Hematopoietic multipotent progenitor cell treated with erythropoietin and hydrocortisone succinate and interleukin-3 and kit ligand, for 4 days (in vitro differentiated cells): ENCODE results near the gene SBF2.
"Not testable (repeated sequence)": the region's sequence is repeated elsewhere in the genome, so short reads cannot be mapped to it uniquely, and the experiment has no call there.

Experiments used
- DNase-seq: peaks from one replicate; pipeline ENCODE4 v3.0.0-alpha.2; 2015

Gene SBF2

GRCh38 chr11:10048350-10048749 lies 245.7 kb downstream of the SBF2 start:
- DNase-seq = no peak

GRCh38 chr11:10044618-10045017 lies 249.4 kb downstream of the SBF2 start:
- peak; percentile 48 for DNase-seq

GRCh38 chr11:10042699-10043098 lies 251.3 kb downstream of the SBF2 start:
- peak; percentile 67 for DNase-seq

GRCh38 chr11:10041748-10042446 lies 252.1 kb downstream of the SBF2 start:
- DNase-seq = peak; percentile 73

- DNase-seq = no peak
Observed at GRCh38 chr11:10041332-10041731, 252.7 kb downstream of the SBF2 start.

GRCh38 chr11:10038521-10039302 lies 255.3 kb downstream of the SBF2 start:
- no peak for DNase-seq

GRCh38 chr11:10035932-10036331 lies 258.1 kb downstream of the SBF2 start:
- DNase-seq = not testable (repeated sequence)

GRCh38 chr11:10032935-10033334 lies 261.1 kb downstream of the SBF2 start:
- no peak for DNase-seq

- no peak for DNase-seq
Observed at GRCh38 chr11:10030122-10030490, 263.9 kb downstream of the SBF2 start.

GRCh38 chr11:10029386-10030121 lies 264.5 kb downstream of the SBF2 start:
- DNase-seq = no peak

GRCh38 chr11:10026514-10026913 lies 267.5 kb downstream of the SBF2 start:
- no peak for DNase-seq

- DNase-seq = no peak
Observed at GRCh38 chr11:10023212-10023611, 270.8 kb downstream of the SBF2 start.

- DNase-seq = no peak
Observed at GRCh38 chr11:10022764-10023163, 271.3 kb downstream of the SBF2 start.

- peak; percentile 73 for DNase-seq
Observed at GRCh38 chr11:10021563-10021962, 272.5 kb downstream of the SBF2 start.

GRCh38 chr11:10019906-10020682 lies 273.9 kb downstream of the SBF2 start:
- DNase-seq = peak; percentile 75

- no peak for DNase-seq
Observed at GRCh38 chr11:10017911-10018310, 276.1 kb downstream of the SBF2 start.

- DNase-seq = no peak
Observed at GRCh38 chr11:10017050-10017449, 277.0 kb downstream of the SBF2 start.

- DNase-seq = no peak
Observed at GRCh38 chr11:10012068-10012467, 282.0 kb downstream of the SBF2 start.

- no peak for DNase-seq
Observed at GRCh38 chr11:10005955-10006525, 288.0 kb downstream of the SBF2 start.

GRCh38 chr11:10004526-10005113 lies 289.4 kb downstream of the SBF2 start:
- DNase-seq = no peak

GRCh38 chr11:10002221-10002620 lies 291.8 kb downstream of the SBF2 start:
- DNase-seq = no peak

- no peak for DNase-seq
Observed at GRCh38 chr11:9992306-9992705, 301.7 kb downstream of the SBF2 start.
